HG03571 (cell line): ENCODE results near the gene SKP2.
"Not testable (repeated sequence)": the region's sequence is repeated elsewhere in the genome, so short reads cannot be mapped to it uniquely, and the experiment has no call there.

Experiments
- ATAC-seq: cut with Tn5 transposase; IDR thresholded peaks from one replicate; pipeline ENCODE4 v1.9.1; 2021; ENCODE audit not compliant: unreplicated experiment

SKP2 gene

DNA sequence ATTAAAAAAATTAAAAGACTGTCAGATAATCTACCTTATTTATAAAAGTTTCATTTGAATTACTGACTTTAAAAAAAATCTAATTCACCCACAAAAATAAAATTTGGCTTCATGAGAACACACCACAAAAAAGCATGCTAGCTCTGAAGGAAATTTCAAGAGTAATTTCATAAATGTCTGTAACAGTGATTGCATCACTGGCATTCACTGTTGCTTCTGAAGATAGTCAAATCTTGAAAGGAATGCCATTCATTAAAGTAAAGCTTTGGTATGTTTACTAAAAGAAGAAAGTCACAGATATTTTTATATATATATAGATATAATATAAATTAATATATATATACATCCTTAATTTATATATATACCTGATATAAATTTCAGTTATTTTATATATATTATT is 46.4 kb downstream of the SKP2 start:
- no peak for ATAC-seq

DNA sequence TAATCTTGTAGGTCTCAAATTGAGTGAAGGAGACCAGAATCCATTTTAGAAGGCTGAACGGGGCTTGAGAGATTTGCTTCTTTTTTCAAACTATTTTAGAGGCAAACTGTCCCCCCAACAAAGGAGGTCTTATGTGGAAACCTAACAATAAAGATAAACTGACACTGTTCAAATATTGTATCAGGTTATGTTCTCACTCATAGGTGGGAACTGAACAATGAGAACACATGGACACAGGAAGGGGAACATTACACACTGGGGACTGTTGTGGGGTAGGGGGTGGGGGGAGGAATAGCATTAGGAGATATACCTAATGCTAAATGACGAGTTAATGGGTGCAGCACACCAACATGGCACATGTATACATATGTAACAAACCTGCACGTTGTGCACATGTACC is 46.9 kb downstream of the SKP2 start:
- ATAC-seq: not testable (repeated sequence)

GRCh38 chr5:36199620-36200019 is 47.7 kb downstream of the SKP2 start:
- no peak for ATAC-seq

GRCh38 chr5:36200513-36200912 is 48.6 kb downstream of the SKP2 start:
- ATAC-seq: no peak

DNA sequence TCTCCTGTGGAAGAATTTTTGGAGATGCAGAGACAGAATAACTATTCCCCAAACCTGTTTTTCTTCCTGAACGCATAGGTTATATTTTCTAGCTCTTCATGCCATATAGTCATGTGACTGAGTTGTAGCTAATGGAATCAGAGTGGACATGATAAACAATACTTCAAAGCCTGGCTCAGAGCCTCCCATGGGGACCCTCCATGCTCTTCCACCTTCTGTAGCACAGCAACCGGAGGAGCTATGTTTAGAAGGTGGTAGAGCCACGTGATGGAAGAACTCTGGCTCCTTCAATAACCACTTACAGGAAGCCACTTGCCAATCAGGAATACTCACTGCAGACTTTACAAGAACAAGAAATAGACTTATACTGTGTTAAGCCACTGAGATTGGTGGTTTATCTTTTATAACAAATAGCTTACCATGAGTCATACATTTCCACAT is 50.6 kb downstream of the SKP2 start:
- no peak for ATAC-seq

DNA sequence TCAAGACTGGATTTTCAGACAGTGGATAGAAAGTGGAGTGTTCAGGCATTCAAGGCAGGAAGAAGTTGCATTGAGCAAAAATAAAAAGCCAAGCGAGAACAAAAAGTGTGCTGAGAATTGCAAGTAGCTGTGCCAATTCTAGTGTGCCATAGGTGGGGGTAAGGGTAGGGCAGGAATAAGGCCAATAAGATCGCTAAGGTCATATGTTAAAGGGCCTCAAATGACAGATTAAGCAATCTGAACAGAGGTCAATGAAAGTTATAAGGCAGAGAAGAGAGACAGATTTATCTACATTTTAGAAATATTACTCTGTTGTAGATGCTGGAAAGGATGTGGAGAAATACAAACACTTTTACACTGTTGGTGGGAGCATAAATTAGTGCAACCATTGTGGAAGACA is 53.4 kb downstream of the SKP2 start:
- ATAC-seq: no peak

DNA sequence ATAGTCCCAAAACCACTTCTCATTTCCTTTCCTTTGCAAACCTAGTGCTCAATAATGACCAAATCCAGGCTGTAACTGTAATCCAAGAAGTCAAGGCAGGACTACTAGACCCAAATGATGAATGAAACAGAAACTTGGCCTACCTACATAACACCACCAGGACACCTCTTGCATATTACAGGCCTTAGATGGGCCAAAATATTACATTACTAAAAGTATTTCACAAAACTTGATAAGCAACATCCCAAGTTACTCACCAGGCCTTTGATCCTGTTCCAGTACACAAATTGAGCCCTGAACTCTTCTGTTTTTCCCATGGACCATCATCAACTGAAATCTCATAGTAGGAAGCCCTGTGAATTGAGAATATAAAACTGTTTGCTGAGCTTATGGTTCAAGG is 55.0 kb downstream of the SKP2 start:
- ATAC-seq: no peak

DNA sequence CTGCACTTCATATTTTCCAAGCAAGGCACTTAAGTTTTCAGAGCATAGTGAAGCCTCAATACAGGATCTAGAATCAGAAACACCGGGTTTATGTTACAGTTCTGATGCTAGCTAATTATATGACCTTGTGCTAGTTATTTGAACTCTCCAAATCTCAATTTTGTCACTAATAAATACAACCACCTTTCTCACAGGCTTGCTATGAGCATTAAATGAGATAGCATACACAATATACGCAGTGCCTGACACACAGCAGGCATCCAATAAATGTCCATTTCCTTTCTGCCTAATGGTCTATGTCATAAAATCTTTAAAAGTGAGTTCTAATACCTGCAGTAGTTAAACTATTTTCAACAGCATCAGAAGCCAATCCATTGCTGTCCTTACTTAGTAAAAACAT is 56.9 kb downstream of the SKP2 start:
- no peak for ATAC-seq

DNA sequence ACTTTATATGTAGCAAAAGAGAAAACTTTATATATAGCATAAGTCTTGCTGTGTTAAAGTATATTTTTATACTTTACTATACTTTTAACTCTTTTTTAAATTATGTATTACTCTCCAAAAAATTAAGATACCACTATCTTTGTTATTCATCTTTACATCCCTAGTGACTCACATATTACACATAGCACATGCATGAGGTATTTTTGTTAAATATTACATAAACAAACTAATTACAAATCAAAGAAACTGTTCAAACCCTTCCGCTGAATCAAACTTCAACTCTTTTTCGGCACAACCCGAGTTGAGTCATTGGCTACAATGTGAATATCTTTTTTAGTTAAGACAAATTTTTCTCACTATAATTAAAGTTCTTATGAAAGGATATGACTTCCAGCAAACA is 57.8 kb downstream of the SKP2 start:
- ATAC-seq: no peak

DNA sequence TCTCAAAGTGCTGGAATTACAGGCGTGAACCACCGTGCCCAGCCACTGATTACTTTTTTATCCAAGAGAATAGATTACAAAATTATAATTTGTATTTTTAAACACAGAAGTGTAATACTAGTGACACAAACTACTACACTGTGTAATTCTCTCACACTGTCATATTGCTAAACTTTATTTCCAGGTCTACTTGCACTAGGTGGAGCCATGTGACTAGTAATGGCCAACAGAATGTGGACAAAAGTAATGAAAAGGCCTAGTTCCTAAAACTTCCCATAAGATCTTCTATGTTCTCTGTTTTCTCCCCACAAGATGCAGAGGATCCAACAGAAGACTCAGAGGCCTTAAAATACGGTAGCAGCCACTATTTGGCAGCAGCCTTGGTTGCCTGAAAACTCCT is 62.5 kb downstream of the SKP2 start:
- no peak for ATAC-seq

GRCh38 chr5:36215910-36216309 is 64.0 kb downstream of the SKP2 start:
- ATAC-seq: no peak

- no peak for ATAC-seq
Observed at GRCh38 chr5:36217567-36217966, 65.7 kb downstream of the SKP2 start.

DNA sequence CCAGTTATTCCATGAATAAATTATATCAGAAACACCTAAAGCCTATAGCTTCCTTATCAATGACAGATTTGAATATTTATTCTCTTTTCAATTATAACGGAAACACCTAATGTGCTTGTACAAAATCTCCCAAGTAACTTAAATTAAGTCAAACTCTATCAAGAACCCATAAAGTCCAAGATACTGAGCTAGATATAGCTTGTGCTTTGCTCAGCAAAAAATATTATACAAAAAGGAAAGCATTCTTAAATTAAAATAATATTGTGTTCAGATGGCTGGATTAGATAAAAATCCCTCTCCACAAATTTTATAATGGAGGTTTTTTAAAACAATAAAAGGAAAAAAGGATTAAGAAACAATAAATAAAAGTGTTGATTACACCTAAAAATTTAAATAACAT is 66.1 kb downstream of the SKP2 start:
- ATAC-seq: no peak

DNA sequence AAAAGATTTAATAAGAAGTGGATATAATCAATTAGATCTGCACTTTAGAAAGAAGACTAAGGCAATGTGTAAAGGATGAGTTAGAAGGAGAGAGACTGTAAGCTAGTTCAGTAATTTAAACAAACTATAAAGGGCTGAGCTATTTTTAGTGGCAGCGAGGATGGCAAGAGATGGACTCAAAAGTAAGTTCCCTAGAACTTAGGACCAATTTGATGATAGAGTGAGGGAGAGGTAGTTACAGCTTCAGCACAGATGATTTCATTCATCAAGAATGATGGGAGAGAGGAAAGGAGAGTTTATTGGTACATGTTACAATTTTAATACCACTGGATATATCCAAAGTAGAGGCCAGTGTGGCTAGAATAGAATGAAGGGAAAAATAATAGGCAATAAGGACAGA is 70.7 kb downstream of the SKP2 start:
- no peak for ATAC-seq

- ATAC-seq: no peak
Observed at GRCh38 chr5:36227046-36227445, 75.1 kb downstream of the SKP2 start.

DNA sequence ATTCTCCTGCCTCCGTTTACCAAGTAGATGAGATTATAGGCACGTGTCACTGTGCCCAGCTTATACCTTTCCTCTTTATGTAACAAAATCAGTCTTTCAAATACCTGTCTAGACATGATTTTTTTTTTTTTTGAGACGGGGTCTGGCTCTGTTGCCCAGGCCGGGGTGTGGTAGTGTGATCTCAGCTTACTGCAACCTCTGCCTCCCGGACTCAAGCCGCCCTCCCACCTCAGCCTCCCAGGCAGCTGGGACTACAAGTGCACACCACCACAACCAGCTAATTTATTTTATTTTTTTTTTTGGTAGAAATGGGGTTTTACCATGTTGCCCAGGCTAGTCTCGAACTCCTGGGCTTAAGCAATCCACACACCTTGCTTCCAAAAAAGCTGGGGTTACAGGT is 76.6 kb downstream of the SKP2 start:
- ATAC-seq: no peak

- ATAC-seq: no peak
Observed at GRCh38 chr5:36230151-36230790, 78.4 kb downstream of the SKP2 start.

GRCh38 chr5:36232533-36232932 is 80.6 kb downstream of the SKP2 start:
- ATAC-seq: no peak
